ENCODE measurements around the gene PLCB4. TPM values are rescaled to one million over a fixed set of nuclear protein-coding genes. Genes with fewer than 3 reads are reported as not detected.

The PLCB4 gene
- total RNA-seq, result 1.6 and 3.6 TPM in 2 replicates

DNA sequence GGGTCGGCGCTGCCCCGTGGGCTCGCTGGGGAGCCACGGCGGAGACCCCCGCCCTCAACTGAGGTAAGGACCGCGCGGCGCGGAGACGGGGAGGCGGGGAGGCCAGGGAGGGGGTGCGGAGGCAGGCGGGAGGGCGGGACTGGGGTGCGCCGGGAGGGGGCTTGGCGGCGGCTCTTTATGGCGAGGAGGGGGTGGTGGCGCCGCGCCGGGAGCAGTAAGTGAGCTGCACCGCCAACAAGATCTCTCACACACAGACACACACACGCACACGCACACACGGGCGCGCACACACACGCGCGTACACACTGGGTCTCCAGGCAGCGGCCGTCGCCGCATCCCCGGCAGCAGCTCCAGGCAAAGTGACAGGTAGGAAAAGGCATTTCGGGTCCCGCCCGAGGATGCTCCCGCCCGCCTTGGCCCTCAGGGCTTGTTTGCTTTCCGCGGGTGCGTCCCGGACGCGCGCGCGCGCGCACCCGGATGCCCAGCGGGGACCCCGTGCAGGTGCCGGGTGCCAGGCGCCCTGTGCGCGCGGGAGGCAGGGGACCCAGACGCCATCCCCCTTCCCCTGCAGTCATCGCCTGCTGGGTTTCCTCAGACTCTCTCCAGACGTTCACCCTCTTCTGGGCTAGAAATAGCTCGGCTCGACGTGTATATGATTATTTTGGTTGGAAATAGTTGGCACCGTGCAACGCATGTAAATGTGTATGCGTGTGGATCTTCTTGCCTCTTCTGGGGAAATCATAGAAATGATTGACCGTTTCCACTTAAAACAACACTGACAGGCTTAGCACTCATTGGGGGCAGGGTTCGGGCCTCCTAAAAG is at the start of gene PLCB4:
Gene PLCB4 (plus strand): TSS at position 247 of the 823 bp plus-strand sequence. CDS start 238,728 bp downstream, outside the sequence.

DNA sequence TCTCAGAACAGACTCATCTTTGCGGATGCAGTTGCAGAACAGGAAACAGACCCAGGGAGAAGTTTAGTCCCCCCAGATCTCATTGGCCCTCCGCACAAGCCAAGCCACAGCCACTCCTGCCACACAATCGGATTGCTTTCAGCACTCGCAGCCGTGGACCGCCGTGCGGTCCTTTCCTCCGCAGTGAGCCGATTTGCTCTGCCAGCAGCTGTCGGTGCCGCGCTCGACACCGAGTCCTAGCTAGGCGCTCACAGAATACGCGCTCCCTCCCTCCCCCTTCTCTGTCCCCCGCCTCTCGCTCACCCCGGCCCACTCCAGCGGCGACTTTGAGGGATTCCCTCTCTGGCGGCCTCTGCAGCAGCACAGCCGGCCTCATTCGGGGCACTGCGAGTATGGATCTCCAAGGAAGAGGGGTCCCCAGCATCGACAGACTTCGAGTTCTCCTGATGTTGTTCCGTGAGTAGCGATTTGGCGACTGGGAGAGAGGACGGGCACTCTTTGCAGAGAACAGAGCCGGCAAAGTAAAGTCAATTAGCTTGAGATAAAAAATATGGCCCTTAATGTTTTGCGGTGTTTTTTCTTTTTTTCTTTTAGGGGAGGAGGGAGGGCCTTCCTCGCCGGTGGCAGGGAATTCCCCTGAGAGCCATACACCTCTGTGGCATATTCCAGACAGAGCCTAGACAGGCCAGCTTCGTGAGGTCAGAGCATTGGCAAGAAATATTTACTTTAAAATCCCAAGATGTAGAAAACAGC is 445.8 kb downstream of the PLCB4 start, which contains the start of gene LAMP5:
Gene LAMP5 (plus strand): TSS at position 130 of the 753 bp plus-strand sequence. CDS start 263 bp downstream, at position 393.

